Measurements from ENCODE around the gene DCP1B. TPM values are rescaled to one million over a fixed set of nuclear protein-coding genes. Genes with fewer than 3 reads are reported as not detected.

DCP1B gene
- polyA plus RNA-seq, 2 of the 4 experiments (the other 2 are of a cell fraction), result 7.7 to 19.2 TPM

DNA sequence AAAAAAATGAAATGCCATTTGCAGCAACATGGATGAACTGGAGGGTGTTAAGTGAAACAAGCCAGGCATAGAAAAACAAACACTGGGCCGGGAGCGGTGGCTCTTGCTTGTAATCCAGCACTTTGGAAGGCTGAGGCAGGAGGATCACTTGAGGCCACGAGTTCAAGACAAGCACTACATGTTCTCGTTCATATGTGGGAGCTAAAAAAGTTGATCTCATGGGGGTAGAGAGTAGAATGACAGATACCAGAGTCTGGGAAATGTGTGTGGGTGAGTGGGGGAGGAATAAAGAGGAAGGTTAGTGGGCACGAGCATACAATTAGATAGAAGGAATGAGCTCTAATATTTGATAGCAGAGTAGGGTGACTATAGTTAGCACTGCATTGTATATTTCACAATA is 107.3 kb downstream of the DCP1B start:
- 16% methylated on average over 5 of the region's 5 CpGs for WGBS (ENCODE audit: missing lambda C conversion rate)
- no peak for TF ChIP-seq ZSCAN20 (CRISPR knock-in tag; IDR thresholded peaks at IDR 0.05)
- no peak for TF ChIP-seq POLR2A (IDR thresholded peaks at IDR 0.05; ENCODE audit: low read length)
- TF ChIP-seq POLR2AphosphoS2 (conservative IDR thresholded peaks at IDR 0.05; ENCODE audit: low read length), result no peak
- TF ChIP-seq ELK1 (IDR thresholded peaks at IDR 0.05; ENCODE audit: low read depth, low read length), result no peak
- no peak for TF ChIP-seq TP53 (CRISPR knock-in tag; IDR thresholded peaks at IDR 0.05)
- TF ChIP-seq HOXA7 (CRISPR knock-in tag; IDR thresholded peaks at IDR 0.05), result no peak
- no peak for TF ChIP-seq CHD2 (IDR thresholded peaks at IDR 0.05; ENCODE audit: low read length, partially characterized antibody)
- no peak for TF ChIP-seq RAD21 (conservative IDR thresholded peaks at IDR 0.05 in 1 of 2, IDR thresholded peaks at IDR 0.05 in 1 of 2)
- TF ChIP-seq CHD4 (IDR thresholded peaks at IDR 0.05; ENCODE audit: borderline replicate concordance), result no peak
- TF ChIP-seq EP300 (IDR thresholded peaks at IDR 0.05), result no peak
- TF ChIP-seq MYC (IDR thresholded peaks at IDR 0.05; ENCODE audit: borderline replicate concordance, low read length), result no peak
- no peak for TF ChIP-seq NR3C1 (IDR thresholded peaks at IDR 0.05)
- TF ChIP-seq RCOR1 (IDR thresholded peaks at IDR 0.05; ENCODE audit: low read depth, low read length), result no peak
- no peak for TF ChIP-seq KDM5A (IDR thresholded peaks at IDR 0.05)
- no peak for TF ChIP-seq BCL3 (IDR thresholded peaks at IDR 0.05)
- no peak for TF ChIP-seq HDAC2 (IDR thresholded peaks at IDR 0.05)
- TF ChIP-seq FOSL2 (IDR thresholded peaks at IDR 0.05), result no peak
- TF ChIP-seq FOSL2 (CRISPR knock-in tag; IDR thresholded peaks at IDR 0.05), result no peak
- TF ChIP-seq EHMT2 (IDR thresholded peaks at IDR 0.05; ENCODE audit: low read depth), result no peak
- no peak for TF ChIP-seq CBX8 (IDR thresholded peaks at IDR 0.05)
- no peak for TF ChIP-seq RARB (CRISPR knock-in tag; IDR thresholded peaks at IDR 0.05)
- peaks cover 5% of the 10 kb centered on the region; the same call in 2 of the 3 replicates for H3K9me3 ChIP-seq
- no peak for DNase-seq (ENCODE audit: low read depth in 1 of 2, low spot score in 1 of 2)
- FAIRE-seq, result no peak
- CTCF ChIA-PET, result interaction anchor here (1.6 to 2.8 kb wide), 2 partner anchors 43 to 106 kb away, joined by 5 to 6 read pairs; no protein-coding TSS in a partner anchor
- POLR2A ChIA-PET, result no interaction called here
- no peak overlapping the region for H3K27ac ChIP-seq
- H3K4me2 ChIP-seq, result no peak overlapping the region
- ATAC-seq, result no peak
- no peaks in the 10 kb centered on the region for H3K4me1 ChIP-seq
- no peak overlapping the region for H3K4me3 ChIP-seq

Other genes starting within 250 kb of the DCP1B start
- gene LRTM2, start 183.9 kb downstream of the DCP1B start, polyA plus RNA-seq (2011; rRNA removed), result not detected in 2 replicates
- not detected in 3 replicates for gene LRTM2, start 183.9 kb downstream of the DCP1B start, polyA plus RNA-seq (2017; fragmentation: RNase III; extraction: RNeasy Plus Mini Kit Qiagen cat#74134 plus additional on column Dnase treatment)
- not detected in 2 replicates for gene CACNA2D4, start 85.8 kb downstream of the DCP1B start, polyA plus RNA-seq (2011; rRNA removed)
- not detected in 3 replicates for gene CACNA2D4, start 85.8 kb downstream of the DCP1B start, polyA plus RNA-seq (2017; fragmentation: RNase III; extraction: RNeasy Plus Mini Kit Qiagen cat#74134 plus additional on column Dnase treatment)
- gene CACNA1C, start 48.5 kb upstream of the DCP1B start, polyA plus RNA-seq (2011; rRNA removed), result 0.03 TPM in 1 of 2 replicates, not detected in the other
- gene CACNA1C, start 48.5 kb upstream of the DCP1B start, polyA plus RNA-seq (2017; fragmentation: RNase III; extraction: RNeasy Plus Mini Kit Qiagen cat#74134 plus additional on column Dnase treatment), result not detected in 3 replicates